ENCODE results near the gene MAST2.
"Not testable (repeated sequence)": the region's sequence is repeated elsewhere in the genome, so short reads cannot be mapped to it uniquely, and the experiment has no call there.

MAST2 gene

DNA sequence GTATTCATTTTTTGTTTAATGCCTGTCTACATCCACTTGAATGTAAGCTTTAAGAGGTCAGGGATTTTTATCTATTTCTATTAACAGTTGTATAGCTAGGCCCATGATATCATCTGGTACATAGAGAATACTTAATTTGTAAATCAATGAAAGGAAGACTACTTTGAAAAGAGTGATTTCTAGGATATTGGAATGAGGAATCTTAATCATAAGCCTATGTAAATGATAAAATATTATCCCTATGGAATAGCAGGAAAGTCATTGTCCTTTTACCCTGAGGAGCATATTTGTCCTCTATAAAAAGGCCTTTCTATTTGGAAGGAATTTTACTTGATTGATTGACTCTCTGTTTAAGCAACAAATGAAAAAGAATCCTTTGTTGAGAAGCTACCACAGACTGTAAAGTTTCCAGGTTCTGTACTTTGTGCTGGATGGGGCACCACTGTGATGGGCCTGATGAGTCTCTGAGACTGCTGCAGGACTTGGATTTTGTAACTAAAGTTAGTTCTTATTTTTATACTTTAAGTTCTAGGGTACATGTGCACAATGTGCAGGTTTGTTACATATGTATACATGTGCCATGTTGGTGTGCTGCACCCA is 53.8 kb downstream of the MAST2 start:
- no peak for DNase-seq (ENCODE audit: low read depth in 2 of 3, low spot score in 1 of 3)

DNA sequence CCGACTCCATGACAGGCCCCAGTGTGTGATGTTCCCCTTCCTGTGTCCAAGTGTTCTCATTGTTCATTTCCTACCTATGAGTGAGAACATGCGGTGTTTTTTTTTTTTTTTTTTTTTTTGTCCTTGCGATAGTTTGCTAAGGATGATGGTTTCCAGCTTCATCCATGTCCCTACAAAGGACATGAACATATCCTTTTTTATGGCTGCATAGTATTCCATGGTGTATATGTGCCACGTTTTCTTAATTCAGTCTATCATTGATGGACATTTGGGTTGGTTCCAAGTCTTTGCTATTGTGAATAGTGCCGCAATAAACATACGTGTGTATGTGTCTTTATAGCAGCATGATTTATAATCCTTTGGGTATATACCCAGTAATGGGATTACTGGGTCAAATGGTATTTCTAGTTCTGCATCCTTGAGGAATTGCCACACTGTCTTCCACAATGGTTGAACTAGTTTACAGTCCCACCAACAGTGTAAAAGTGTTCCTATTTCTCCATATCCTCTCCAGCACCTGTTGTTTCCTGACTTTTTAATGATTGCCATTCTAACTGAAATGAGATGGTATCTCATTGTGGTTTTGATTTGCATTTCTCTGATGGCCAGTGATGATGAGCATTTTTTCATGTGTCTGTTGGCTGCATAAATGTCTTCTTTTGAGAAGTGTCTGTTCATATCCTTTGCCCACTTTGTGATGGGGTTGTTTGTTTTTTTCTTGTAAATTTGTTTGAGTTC is 54.5 kb downstream of the MAST2 start:
- DNase-seq (ENCODE audit: low read depth in 2 of 3, low spot score in 1 of 3), result not testable (repeated sequence)

DNA sequence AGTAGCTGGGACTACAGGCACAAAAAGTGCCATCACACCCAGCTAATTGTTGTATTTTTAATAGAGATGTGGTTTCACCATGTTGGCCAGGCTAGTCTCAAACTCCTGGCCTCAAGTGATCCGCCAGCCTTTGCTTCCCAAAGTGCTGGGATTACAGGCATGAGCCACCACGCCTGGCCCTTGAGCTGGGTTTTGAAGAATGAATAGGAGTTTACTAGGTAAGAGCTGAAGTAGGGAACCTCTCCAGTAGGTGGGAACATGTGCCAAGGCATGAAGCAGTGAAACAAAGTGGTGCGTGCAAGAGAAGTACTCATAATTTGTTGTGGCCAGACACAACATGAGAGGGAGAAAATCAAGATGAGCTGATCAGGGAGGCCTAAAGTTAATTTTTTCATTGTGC is 55.8 kb downstream of the MAST2 start:
- DNase-seq (ENCODE audit: low read depth in 2 of 3, low spot score in 1 of 3), result no peak

DNA sequence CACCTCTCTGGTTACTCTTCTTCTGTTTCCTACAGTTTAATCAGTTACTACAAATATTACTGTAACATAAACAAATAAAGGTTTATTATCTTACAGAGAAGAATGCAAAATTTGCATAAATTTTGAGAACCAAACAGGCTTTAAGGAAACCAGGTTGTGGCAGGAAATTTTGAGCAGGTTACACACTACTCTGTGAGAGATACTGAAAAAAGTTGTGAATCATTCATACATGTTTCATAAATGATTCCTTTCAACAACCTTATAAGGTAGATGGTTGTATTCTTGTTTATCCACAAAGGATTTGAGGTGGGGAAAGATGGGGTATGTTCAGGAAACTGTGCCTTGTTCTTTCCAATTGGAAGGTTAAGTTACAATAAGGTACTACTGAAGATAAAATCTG is 58.6 kb downstream of the MAST2 start:
- DNase-seq (ENCODE audit: low read depth in 2 of 3, low spot score in 1 of 3), result no peak

DNA sequence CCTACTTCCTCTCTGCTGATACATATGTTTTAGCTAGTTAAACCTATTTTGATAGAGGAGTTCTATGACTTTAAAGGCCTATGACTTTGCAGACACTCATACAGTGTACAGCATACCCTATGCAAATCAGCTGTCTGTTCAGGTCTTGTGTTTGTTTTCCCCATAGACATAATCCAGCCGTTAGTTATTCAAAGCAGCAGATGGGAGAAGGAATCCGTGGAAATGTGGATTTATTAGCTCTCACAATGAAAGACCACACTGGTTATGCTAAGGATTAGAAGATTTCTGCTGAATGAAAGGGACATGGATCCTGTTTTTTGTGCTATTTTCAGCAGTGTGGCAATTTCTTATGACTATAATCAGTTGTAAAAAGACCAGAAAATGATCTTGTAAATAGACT is 59.8 kb downstream of the MAST2 start:
- DNase-seq (ENCODE audit: low read depth in 2 of 3, low spot score in 1 of 3), result no peak

DNA sequence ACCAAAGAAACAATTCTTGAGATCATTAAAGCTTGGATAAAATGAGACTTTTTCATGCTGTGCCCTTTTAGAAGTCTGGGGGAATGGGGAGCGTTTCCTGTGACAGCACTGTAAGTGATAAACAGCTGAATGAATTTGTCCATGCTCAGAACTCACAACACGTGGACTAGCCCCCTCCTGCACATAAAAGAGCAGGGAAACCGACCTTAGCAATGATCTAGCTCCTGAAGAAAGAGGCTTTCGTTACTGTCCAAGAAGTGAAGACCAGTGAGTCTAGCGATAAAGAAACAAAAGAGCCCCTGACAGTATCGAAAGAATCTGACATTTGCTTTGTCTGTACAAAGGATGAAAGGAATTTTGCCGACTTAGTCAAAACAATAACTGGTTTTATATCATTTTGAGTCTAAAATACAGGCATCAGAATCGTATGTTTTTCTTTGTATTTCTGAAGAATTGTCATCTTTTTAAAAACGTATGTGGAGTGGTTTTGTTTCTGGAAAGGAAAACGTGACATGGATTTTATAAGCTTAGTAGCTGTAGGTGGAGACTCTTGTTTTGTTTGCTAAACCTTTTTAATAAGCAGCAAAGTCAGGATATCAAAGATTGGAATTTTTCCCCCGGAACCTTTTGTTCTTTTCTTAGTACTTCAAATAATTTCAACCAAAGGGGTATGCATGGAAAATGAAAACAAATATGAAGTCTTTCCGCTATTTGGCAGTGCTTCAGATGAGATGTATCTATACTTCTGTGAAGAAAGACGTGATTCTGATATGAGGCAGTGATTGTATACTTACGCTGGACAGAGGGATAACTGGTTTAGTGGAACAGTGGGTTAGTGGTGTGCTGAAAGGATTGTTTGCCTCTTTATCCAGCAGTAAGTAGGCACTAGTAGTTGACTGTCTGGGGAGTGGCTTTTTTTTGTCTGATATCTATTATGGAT is 61.0 kb downstream of the MAST2 start:
- DNase-seq (ENCODE audit: low read depth in 2 of 3, low spot score in 1 of 3), result no peak

DNA sequence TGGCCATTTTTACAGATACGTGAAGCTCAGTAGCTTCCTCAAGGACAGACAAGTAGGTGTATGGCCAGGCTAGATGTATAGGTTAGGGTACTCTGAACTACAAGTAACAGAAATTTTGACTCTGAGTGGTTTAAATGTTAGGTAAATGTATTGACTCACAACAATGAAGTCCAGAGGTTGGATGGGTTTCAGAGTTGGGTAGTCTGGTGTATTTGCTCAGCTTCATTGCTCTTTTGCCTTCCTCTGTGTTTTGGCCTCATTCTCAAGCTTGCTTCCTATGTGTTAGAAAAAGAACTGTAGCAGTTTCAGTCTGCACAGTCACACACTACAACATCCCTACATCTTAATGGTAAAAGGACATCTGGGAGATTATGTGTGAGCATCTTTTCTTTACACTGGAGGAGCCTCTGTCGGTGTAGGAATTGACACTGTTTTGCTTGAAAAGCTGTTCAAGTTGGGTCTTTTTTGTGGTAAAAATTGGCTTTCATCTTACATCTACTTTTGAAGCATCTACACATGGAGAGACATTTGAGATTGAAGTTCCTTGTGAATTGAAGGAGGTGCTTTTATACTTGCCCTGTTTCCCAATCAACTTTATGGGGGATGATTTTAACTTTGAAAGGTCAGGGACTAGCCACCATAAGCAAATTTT is 64.4 kb downstream of the MAST2 start:
- DNase-seq (ENCODE audit: low read depth in 2 of 3, low spot score in 1 of 3), result no peak

DNA sequence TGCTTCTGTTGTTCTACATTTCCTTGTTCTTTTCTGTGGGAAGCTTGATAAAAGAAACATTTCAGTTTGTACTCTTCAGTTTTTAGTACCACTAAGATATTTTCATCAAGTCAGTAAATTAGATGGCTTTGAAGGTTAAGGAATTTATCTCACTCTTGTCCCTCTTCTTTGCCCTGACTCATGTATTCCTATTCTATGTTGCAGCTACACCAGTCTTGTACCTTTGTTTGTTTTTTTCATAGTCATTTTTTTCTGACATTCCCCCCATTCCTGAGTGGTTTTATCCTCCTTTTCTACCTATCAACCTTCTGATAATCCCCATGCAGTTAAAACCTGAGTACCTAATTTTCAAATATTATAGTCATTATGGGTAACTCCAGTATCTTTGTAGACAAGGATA is 65.4 kb downstream of the MAST2 start:
- DNase-seq (ENCODE audit: low read depth in 2 of 3, low spot score in 1 of 3), result no peak

DNA sequence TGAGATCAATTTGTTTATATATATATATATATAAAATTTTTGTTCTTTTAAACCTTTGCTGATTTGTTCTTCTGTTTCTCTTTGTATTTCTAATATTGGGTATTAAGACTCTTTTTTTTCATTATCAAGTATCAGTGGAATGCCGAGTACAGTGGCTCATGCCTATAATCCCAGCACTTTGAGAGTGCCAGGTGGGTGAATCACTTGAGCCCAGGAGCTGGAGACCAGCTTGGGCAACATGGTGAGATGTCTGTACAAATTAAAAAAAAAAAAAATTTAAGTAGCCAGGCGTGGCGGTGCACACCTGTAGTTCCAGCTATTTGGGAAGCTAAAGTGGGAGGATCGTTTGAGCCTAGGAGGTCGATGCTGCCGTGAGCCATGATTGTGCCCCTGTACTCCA is 67.1 kb downstream of the MAST2 start:
- no peak for DNase-seq (ENCODE audit: low read depth in 2 of 3, low spot score in 1 of 3)

DNA sequence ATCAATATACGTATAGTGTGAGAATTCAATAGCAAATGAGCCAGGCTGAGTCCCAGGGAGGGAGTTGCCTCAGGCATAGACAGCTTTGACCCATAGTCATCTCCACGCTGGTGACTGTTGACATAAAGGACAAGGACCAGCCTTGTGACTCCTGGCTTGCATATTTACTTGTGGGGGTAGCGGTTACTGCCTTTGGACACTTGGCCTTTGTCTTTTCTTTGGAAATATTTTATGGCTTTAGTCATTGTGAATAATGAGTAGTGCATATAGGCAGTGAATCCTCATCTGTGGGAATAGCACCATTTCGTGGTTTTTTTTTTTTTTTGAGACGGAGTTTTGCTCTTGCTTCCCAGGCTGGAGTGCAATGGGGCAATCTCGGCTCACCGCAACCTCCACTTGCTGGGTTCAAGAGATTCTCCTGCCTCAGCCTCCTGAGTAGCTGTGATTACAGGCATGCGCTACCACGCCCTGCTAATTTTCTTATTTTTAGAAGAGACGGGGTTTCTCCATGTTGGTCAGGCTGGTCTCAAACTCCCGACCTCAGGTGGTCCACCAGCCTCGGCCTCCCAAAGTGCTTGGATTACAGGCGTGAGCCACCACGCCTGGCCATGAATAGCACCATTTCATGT is 68.9 kb downstream of the MAST2 start:
- DNase-seq (ENCODE audit: low read depth in 2 of 3, low spot score in 1 of 3), result not testable (repeated sequence)

DNA sequence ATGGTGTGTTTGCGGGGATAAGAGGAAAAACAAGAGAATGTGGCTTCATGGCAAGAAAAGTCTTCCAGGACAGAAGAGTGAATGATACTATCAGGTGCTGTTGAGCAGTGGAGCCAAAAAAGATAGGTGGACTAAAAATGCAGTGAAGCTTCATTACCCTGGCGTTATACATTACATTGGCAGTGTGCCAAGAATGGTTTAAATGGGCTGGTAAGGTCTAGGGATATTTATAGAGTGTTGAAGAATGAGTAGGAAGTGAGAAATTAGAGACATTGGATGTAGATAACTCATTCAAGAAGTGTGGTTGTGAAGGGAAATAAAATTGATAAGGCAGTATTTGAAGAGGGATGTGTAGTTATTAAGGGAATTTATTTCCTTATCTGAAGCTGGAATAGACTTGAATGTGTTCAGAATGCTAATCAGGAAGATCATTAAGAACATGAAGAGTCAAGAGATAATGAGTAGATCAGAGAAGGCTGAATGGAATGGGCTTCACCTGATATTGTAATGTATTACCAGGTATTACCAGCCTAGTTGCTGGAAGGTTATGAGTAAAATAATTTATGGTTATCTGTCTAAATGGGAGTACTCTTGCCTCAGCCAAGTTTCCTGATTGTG is 72.7 kb downstream of the MAST2 start:
- no peak for DNase-seq (ENCODE audit: low read depth in 2 of 3, low spot score in 1 of 3)

DNA sequence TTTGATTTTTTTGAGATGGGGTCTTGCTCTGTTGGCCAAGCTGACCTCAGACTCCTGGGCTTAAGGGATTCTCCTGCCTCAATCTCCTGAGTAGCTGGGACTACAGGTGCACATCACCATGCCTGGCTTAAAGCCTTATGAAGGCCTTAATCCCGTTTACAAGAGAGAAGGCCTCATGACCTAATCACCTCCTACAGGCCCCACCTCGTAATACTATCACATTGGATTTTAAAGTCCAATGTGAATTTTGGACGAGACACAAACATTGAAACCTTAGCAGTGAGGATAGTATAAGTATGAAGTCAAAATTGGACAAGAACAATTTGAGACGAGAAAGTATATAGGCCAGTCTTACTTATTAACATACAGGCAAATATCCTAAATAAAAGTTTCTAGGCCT is 73.9 kb downstream of the MAST2 start:
- no peak for DNase-seq (ENCODE audit: low read depth in 2 of 3, low spot score in 1 of 3)

DNA sequence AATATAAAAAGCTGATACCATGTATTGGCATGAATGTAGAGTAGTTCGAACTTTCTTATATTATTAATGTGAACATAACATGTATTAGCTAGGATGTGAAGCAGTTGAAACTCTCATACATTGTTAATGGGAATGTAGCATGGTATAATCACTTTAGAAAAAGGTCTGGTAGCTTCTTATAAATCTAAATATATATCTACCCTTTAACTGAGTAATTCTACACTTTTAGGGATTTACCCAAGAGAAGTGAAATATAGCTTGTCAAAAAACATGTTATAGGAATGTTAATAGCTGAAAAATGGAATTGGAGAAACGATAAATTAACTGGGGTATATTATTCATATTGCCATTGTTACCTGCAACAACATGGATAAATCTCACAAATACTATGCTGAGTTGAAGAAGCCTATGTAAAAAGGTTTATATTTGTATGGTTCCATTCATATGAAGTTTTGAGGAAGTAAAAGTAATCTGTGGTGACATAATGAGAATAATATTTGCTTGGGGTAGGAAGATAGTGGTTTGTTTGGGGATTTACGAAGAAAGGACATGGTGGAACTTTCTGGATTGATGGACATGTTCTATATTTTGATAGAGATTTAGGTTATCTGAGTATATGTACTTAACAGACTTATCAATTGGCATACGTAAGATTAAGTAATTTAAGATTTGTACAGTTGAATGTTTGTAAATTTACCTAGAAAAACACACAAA is 76.6 kb downstream of the MAST2 start:
- DNase-seq (ENCODE audit: low read depth in 2 of 3, low spot score in 1 of 3), result no peak

DNA sequence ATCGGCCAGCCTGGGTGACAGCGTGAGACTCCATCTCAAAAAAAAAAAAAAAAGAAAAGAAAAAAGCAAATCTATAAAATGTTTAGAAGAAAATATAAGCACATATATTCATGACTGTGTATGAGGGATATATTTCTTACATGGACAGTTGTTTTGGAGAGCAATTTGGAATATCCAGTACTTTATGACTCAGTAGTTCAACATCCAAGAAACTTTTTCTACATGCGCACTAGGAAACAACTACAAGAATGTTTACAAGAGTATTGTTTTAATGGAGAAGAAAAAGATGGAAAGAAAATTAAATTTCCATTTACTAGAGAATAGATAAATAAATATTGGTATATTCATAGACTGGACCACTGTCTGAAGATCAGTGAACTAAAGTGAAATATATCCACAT is 77.5 kb downstream of the MAST2 start:
- no peak for DNase-seq (ENCODE audit: low read depth in 2 of 3, low spot score in 1 of 3)

DNA sequence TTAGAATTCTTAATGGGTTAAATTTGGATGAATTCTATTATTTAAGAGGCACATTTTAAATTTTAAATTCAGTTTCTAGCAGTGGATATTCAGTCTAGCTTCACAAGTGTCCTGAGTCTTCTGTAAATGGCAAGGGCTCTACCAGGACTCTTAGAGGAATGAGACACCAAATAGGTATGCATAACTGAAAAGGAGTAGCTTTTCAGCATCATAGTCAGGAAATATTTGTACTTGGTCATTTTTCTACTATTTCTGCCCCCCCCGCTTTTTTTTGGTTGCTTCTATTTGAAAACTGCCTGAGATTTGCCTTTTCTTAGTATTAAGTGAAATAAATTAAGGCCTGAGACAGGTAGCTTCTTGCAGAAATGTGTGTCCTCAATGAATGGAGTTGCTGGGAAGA is 80.2 kb downstream of the MAST2 start:
- no peak for DNase-seq (ENCODE audit: low read depth in 2 of 3, low spot score in 1 of 3)

DNA sequence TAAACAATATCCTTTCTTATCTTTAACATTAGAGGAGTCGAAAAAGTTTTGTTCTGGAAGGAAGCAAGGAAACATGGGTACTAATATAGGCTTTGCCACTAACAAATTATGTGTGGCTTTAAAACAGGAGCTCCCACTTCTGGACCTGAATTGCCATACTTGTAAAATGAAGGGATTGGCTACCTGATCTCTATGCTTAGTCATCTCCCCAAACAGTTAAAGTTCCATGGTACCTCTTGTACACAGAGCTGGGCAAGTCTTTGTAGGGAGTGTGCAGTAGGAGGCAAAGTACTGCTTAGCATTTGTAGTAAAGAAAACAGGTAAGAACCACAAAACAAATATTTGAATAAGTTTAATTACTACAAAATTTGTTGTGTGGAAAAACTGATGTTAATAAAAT is 81.3 kb downstream of the MAST2 start:
- DNase-seq (ENCODE audit: low read depth in 2 of 3, low spot score in 1 of 3), result no peak

DNA sequence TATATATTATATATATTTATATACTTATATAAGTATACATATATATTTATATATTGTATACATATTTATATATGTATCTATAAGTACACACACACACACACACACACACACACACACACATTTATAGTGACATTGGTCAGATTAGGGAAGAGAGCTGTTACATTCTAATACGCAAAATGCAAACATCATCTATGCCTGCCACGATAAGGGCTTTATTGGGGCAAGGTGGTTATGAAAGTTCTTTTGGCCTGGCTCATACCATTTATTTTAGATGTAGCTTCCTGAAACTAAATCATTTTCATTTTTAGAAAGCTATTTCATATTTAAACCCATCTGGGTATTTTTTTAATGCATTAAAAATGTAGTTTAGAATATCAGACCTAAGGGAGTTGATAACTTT is 82.8 kb downstream of the MAST2 start:
- DNase-seq (ENCODE audit: low read depth in 2 of 3, low spot score in 1 of 3), result no peak

DNA sequence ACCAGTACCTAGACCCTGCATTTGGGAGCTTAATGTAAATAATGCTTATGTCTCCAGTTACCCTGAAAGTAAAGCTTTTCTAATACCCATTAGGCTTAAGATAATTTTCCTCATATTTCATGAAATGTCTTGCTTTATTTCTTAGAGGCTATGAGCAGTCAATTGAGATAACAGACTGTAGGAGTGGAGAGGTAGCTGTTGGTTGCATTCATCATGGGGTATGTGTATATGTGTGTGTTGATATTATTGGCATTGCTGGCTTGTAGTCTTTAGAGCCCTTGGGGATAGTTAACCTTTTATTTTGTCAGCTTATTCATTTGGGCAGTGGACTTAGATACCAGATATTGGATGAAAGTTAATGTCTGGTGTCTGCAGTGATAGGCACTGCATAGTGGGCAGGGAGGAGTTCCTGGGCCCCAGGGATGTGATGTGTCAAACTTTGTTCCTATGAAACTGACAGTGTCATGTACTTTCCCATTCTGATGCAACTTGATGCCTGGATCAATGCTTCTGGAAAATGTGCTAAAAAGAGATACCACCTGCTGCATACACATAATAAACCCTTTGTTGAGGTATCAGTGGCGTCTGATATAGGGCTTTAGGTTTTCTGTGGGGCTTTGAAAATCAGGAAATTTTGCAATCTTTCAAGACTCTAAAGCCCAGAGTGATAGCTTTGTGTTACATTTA is 83.9 kb downstream of the MAST2 start:
- DNase-seq (ENCODE audit: low read depth in 2 of 3, low spot score in 1 of 3), result peak in 1 of 3 donors; percentile 8

DNA sequence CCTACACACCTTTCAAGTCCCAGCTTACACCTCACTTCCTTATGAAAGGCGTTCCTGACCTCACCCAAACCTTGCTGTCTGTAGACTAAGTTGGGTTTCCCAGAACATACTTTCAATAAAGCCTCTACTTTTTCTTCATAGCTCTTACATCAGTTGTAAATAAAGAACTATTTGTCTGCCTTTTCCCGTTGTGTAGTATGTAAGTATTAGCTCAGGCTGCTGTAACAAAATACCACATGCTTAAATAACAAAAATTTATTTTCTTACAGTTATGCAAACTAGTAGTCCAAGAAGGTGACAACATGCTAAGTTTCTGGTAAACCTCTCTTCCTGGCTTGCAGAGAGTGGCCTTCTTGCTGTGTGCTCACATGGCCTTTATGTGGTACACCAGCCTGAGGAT is 86.7 kb downstream of the MAST2 start:
- no peak for DNase-seq (ENCODE audit: low read depth in 2 of 3, low spot score in 1 of 3)

Measured in stimulated activated CD4-positive, alpha-beta T cell treated with anti-CD3 and anti-CD28 coated beads, Interleukin-12 subunit alpha, Interleukin-12 subunit beta, amount 100 ng/mL, for 48 hours (primary cell).